Measurements from ENCODE around the gene REXO4.

Gene REXO4

GRCh38 chr9:133390713-133391112 is 27.1 kb downstream of the REXO4 start:
- H3K9ac ChIP-seq (ENCODE audit: low read depth, low read length, poor library complexity), result no peak overlapping the region

GRCh38 chr9:133389562-133389961 is 28.2 kb downstream of the REXO4 start:
- no peak overlapping the region for H4K8ac ChIP-seq (ENCODE audit: low read depth, low read length)
- no peak overlapping the region for H3K9ac ChIP-seq (ENCODE audit: low read depth, low read length, poor library complexity)
- no peaks in the 10 kb centered on the region for H3K27me3 ChIP-seq (ENCODE audit: control insufficient read depth in 3 of 3, insufficient read depth in 3 of 3, low read depth in 1 of 3, low read length in 3 of 3)
- no peaks in the 10 kb centered on the region for H3K36me3 ChIP-seq (replicated peaks in 1 of 2; ENCODE audit: control insufficient read depth in 2 of 2, insufficient read depth in 2 of 2, low read length in 2 of 2)
- peaks cover 4 to 6% of the 10 kb centered on the region in 2 donors for H3K9me3 ChIP-seq (replicated peaks in 1 of 2; ENCODE audit: control insufficient read depth in 2 of 2, insufficient read depth in 1 of 2, low read depth in 1 of 2, low read length in 2 of 2)
- no peak overlapping the region for H3K4me2 ChIP-seq (ENCODE audit: insufficient read depth, low read length, poor library complexity, severe bottlenecking)
- H3K4ac ChIP-seq (ENCODE audit: low read length), result no peak overlapping the region
- no peaks in the 10 kb centered on the region for H3K79me1 ChIP-seq (ENCODE audit: low read depth, low read length)
- peak overlapping the region; percentile 71 for H2BK5ac ChIP-seq (ENCODE audit: low read length)
- no CpG with 5 or more reads among the region's 13 CpGs for WGBS, 2 donors (ENCODE audit: extremely low coverage in 2 of 2, insufficient read length in 2 of 2, insufficient replicate concordance in 1 of 2)
- H3K4me1 ChIP-seq (ENCODE audit: control insufficient read depth in 2 of 2, insufficient read depth in 1 of 2, low read depth in 1 of 2, low read length in 2 of 2), result peaks cover 0 to 2% of the 10 kb centered on the region in 2 donors
- H3K23ac ChIP-seq (ENCODE audit: low read depth, low read length, poor library complexity), result no peak overlapping the region
- H2BK120ac ChIP-seq (ENCODE audit: low read depth, low read length), result no peak overlapping the region
- H2AK5ac ChIP-seq (ENCODE audit: low read depth, low read length), result no peak overlapping the region
- peak overlapping the region; percentile 58 for H2BK15ac ChIP-seq (ENCODE audit: low read length)
- no peak overlapping the region for H4K91ac ChIP-seq (ENCODE audit: low read depth, low read length, poor library complexity)
- H3K4me3 ChIP-seq (ENCODE audit: low read length in 2 of 2), result no peak overlapping the region
- H3K14ac ChIP-seq (ENCODE audit: low read length), result no peak overlapping the region
- H3K27ac ChIP-seq (replicated peaks; ENCODE audit: low read length), result no peak overlapping the region
- no peak overlapping the region for H2AFZ ChIP-seq (ENCODE audit: low read length)
- DNase-seq (ENCODE audit: low spot score), result no peak
- no peak overlapping the region for H3K18ac ChIP-seq (ENCODE audit: low read length)
- H2BK12ac ChIP-seq (ENCODE audit: low read length), result peak overlapping the region; percentile 16

More at GRCh38 chr9:133390713-133391112, 27.1 kb downstream of the REXO4 start:
- Histone ChIP-seq H2AFZ (ENCODE audit: low read length) (no peak overlapping the region), H3K36me3 (replicated peaks in 1 of 2; ENCODE audit: control insufficient read depth in 2 of 2, insufficient read depth in 2 of 2, low read length in 2 of 2) (no peaks in the 10 kb centered on the region), H3K9me3 (replicated peaks in 1 of 2; ENCODE audit: control insufficient read depth in 2 of 2, insufficient read depth in 1 of 2, low read depth in 1 of 2, low read length in 2 of 2) (peaks cover 4 to 6% of the 10 kb centered on the region in 2 donors), H3K27me3 (ENCODE audit: control insufficient read depth in 3 of 3, insufficient read depth in 3 of 3, low read depth in 1 of 3, low read length in 3 of 3) (peaks cover 0 to 2% (median 0%) of the 10 kb centered on the region in 3 experiments), H3K14ac (ENCODE audit: low read length) (peak overlapping the region; percentile 47), H3K4me2 (ENCODE audit: insufficient read depth, low read length, poor library complexity, severe bottlenecking) (no peak overlapping the region), H3K23ac (ENCODE audit: low read depth, low read length, poor library complexity) (no peak overlapping the region), H2AK5ac (ENCODE audit: low read depth, low read length) (peak overlapping the region; percentile 63), H4K91ac (ENCODE audit: low read depth, low read length, poor library complexity) (no peak overlapping the region), H3K4me3 (ENCODE audit: low read length in 2 of 2) (no peak overlapping the region), H3K4ac (ENCODE audit: low read length) (no peak overlapping the region), H2BK5ac (ENCODE audit: low read length) (no peak overlapping the region), H2BK15ac (ENCODE audit: low read length) (no peak overlapping the region), H2BK120ac (ENCODE audit: low read depth, low read length) (no peak overlapping the region), H3K27ac (replicated peaks; ENCODE audit: low read length) (no peak overlapping the region), H2BK12ac (ENCODE audit: low read length) (no peak overlapping the region), H3K18ac (ENCODE audit: low read length) (no peak overlapping the region), H3K4me1 (ENCODE audit: control insufficient read depth in 2 of 2, insufficient read depth in 1 of 2, low read depth in 1 of 2, low read length in 2 of 2) (peaks cover 0 to 2% of the 10 kb centered on the region in 2 donors), H4K8ac (ENCODE audit: low read depth, low read length) (no peak overlapping the region), H3K79me1 (ENCODE audit: low read depth, low read length) (no peaks in the 10 kb centered on the region)
- no peak for DNase-seq (ENCODE audit: low spot score)
- WGBS, 2 donors (ENCODE audit: extremely low coverage in 2 of 2, insufficient read length in 2 of 2, insufficient replicate concordance in 1 of 2), result no CpG with 5 or more reads among the region's 7 CpGs

GRCh38 chr9:133389025-133389557 is 28.7 kb downstream of the REXO4 start:
- H3K18ac ChIP-seq (ENCODE audit: low read length), result no peak overlapping the region
- H4K8ac ChIP-seq (ENCODE audit: low read depth, low read length), result no peak overlapping the region
- H2BK15ac ChIP-seq (ENCODE audit: low read length), result peak overlapping the region; percentile 58
- H3K4me3 ChIP-seq (ENCODE audit: low read length in 2 of 2), result no peak overlapping the region
- no peak overlapping the region for H3K14ac ChIP-seq (ENCODE audit: low read length)
- no peaks in the 10 kb centered on the region for H3K79me1 ChIP-seq (ENCODE audit: low read depth, low read length)
- peak overlapping the region; percentile 37 for H2AK5ac ChIP-seq (ENCODE audit: low read depth, low read length)
- H2BK120ac ChIP-seq (ENCODE audit: low read depth, low read length), result no peak overlapping the region
- peaks cover 4 to 6% of the 10 kb centered on the region in 2 donors for H3K9me3 ChIP-seq (replicated peaks in 1 of 2; ENCODE audit: control insufficient read depth in 2 of 2, insufficient read depth in 1 of 2, low read depth in 1 of 2, low read length in 2 of 2)
- H2BK12ac ChIP-seq (ENCODE audit: low read length), result peak overlapping the region; percentile 16
- WGBS, 2 donors (ENCODE audit: extremely low coverage in 2 of 2, insufficient read length in 2 of 2, insufficient replicate concordance in 1 of 2), result no CpG with 5 or more reads among the region's 12 CpGs
- no peak overlapping the region for H2AFZ ChIP-seq (ENCODE audit: low read length)
- no peak overlapping the region for H3K23ac ChIP-seq (ENCODE audit: low read depth, low read length, poor library complexity)
- peaks cover 0 to 2% of the 10 kb centered on the region in 2 donors for H3K4me1 ChIP-seq (ENCODE audit: control insufficient read depth in 2 of 2, insufficient read depth in 1 of 2, low read depth in 1 of 2, low read length in 2 of 2)
- H3K36me3 ChIP-seq (replicated peaks in 1 of 2; ENCODE audit: control insufficient read depth in 2 of 2, insufficient read depth in 2 of 2, low read length in 2 of 2), result no peaks in the 10 kb centered on the region
- no peaks in the 10 kb centered on the region for H3K27me3 ChIP-seq (ENCODE audit: control insufficient read depth in 3 of 3, insufficient read depth in 3 of 3, low read depth in 1 of 3, low read length in 3 of 3)
- peak overlapping the region; percentile 50 for H3K9ac ChIP-seq (ENCODE audit: low read depth, low read length, poor library complexity)
- H2BK5ac ChIP-seq (ENCODE audit: low read length), result peak overlapping the region; percentile 71
- no peak overlapping the region for H3K27ac ChIP-seq (replicated peaks; ENCODE audit: low read length)
- H3K4me2 ChIP-seq (ENCODE audit: insufficient read depth, low read length, poor library complexity, severe bottlenecking), result no peak overlapping the region
- no peak for DNase-seq (ENCODE audit: low spot score)
- no peak overlapping the region for H4K91ac ChIP-seq (ENCODE audit: low read depth, low read length, poor library complexity)
- no peak overlapping the region for H3K4ac ChIP-seq (ENCODE audit: low read length)

- DNase-seq (ENCODE audit: low spot score), result no peak
- H3K4ac ChIP-seq (ENCODE audit: low read length), result no peak overlapping the region
- H3K9ac ChIP-seq (ENCODE audit: low read depth, low read length, poor library complexity), result no peak overlapping the region
- H4K8ac ChIP-seq (ENCODE audit: low read depth, low read length), result no peak overlapping the region
- peaks cover 2% of the 10 kb centered on the region for H3K79me1 ChIP-seq (ENCODE audit: low read depth, low read length)
- peak overlapping the region; percentile 66 for H2BK5ac ChIP-seq (ENCODE audit: low read length)
- no peak overlapping the region for H3K27ac ChIP-seq (replicated peaks; ENCODE audit: low read length)
- H3K18ac ChIP-seq (ENCODE audit: low read length), result no peak overlapping the region
- WGBS, 2 donors (ENCODE audit: extremely low coverage in 2 of 2, insufficient read length in 2 of 2, insufficient replicate concordance in 1 of 2), result no CpG with 5 or more reads among the region's 9 CpGs
- no peak overlapping the region for H3K4me3 ChIP-seq (ENCODE audit: low read length in 2 of 2)
- no peak overlapping the region for H2AFZ ChIP-seq (ENCODE audit: low read length)
- H3K4me1 ChIP-seq (ENCODE audit: control insufficient read depth in 2 of 2, insufficient read depth in 1 of 2, low read depth in 1 of 2, low read length in 2 of 2), result peaks cover 0 to 2% of the 10 kb centered on the region in 2 donors
- H3K9me3 ChIP-seq (replicated peaks in 1 of 2; ENCODE audit: control insufficient read depth in 2 of 2, insufficient read depth in 1 of 2, low read depth in 1 of 2, low read length in 2 of 2), result peaks cover 4 to 10% of the 10 kb centered on the region in 2 donors
- peaks cover 0 to under 1% of the 10 kb centered on the region in 2 donors for H3K36me3 ChIP-seq (replicated peaks in 1 of 2; ENCODE audit: control insufficient read depth in 2 of 2, insufficient read depth in 2 of 2, low read length in 2 of 2)
- H4K91ac ChIP-seq (ENCODE audit: low read depth, low read length, poor library complexity), result no peak overlapping the region
- H2BK120ac ChIP-seq (ENCODE audit: low read depth, low read length), result no peak overlapping the region
- H2BK12ac ChIP-seq (ENCODE audit: low read length), result no peak overlapping the region
- no peaks in the 10 kb centered on the region for H3K27me3 ChIP-seq (ENCODE audit: control insufficient read depth in 3 of 3, insufficient read depth in 3 of 3, low read depth in 1 of 3, low read length in 3 of 3)
- no peak overlapping the region for H3K23ac ChIP-seq (ENCODE audit: low read depth, low read length, poor library complexity)
- no peak overlapping the region for H3K4me2 ChIP-seq (ENCODE audit: insufficient read depth, low read length, poor library complexity, severe bottlenecking)
- no peak overlapping the region for H3K14ac ChIP-seq (ENCODE audit: low read length)
- H2BK15ac ChIP-seq (ENCODE audit: low read length), result no peak overlapping the region
- H2AK5ac ChIP-seq (ENCODE audit: low read depth, low read length), result no peak overlapping the region
Measured at GRCh38 chr9:133387680-133388079, 30.1 kb downstream of the REXO4 start.
